ENCODE results near the gene MUC13. TPM values are rescaled to one million over a fixed set of nuclear protein-coding genes. Genes with fewer than 3 reads are reported as not detected.

Gene MUC13
- total RNA-seq, 2 experiments from 2014 or later, result not detected

DNA sequence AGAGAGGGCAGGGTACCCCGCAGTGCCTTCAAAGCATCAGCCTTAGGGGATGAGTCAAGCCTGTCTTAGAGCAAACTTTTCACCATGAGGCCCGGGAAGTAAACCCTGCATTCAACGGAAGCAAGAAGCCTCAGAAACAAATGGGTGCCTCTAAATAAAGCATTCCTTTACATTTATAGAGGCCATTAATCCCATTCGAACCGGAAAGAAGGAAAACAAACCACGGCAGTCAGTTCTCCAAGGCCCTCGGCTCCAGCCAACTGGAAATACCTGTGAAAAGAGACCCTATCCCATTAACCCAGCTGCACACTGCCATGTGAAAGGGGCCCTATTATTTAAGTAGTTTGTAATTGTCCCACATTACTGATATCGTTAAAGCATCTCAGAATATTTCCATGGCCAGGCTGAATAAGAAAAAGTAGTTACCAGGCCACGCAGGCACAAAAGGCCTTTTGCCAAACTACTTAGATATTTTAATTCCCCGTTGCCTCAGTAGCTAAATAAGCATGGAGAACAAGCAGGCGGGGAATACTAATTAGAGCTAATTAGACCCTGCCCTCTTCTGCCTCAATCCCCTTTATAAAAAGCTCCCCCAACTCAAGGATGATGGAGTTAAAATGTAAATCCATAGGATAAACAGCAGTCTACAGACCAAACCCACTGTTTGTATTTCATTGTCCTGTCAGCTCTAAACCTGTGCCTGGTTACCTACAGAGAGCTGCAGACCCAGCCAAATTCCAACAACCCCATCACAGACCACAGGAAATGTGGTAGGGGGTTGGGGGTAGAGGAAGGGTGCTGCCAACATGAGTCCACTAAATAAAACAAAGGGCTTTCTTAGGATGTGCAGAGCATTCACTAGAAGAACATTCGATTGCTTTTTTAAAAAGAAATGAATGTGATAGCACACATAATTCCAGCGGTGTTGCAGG, 51.5 kb downstream of the MUC13 start:
- POLR2A ChIA-PET, result no interaction called here
- BruUV-seq (replicated peaks), result no TSS peak
- Histone ChIP-seq H3K36me3 (ENCODE audit: insufficient read depth, low read length) (no peaks in the 10 kb centered on the region), H3K4me3 (ENCODE audit: low read depth, low read length, poor library complexity, severe bottlenecking) (no peak overlapping the region), H3K9me3 (ENCODE audit: low read length) (no peaks in the 10 kb centered on the region), H3K27ac (ENCODE audit: low read depth, low read length, poor library complexity, severe bottlenecking) (no peak overlapping the region), H3K79me2 (ENCODE audit: insufficient read depth, low read depth, low read length) (no peaks in the 10 kb centered on the region), H2AFZ (ENCODE audit: low read length) (no peak overlapping the region), H3K4me1 (ENCODE audit: insufficient read depth, low read length, poor library complexity, severe bottlenecking) (no peaks in the 10 kb centered on the region), H4K20me1 (ENCODE audit: insufficient read depth, low read length) (no peaks in the 10 kb centered on the region), H3K9me2 (ENCODE audit: insufficient read depth, low read length) (no peaks in the 10 kb centered on the region), H3K4me2 (ENCODE audit: low read length) (no peak overlapping the region)
- TF ChIP-seq, protein P1, sequence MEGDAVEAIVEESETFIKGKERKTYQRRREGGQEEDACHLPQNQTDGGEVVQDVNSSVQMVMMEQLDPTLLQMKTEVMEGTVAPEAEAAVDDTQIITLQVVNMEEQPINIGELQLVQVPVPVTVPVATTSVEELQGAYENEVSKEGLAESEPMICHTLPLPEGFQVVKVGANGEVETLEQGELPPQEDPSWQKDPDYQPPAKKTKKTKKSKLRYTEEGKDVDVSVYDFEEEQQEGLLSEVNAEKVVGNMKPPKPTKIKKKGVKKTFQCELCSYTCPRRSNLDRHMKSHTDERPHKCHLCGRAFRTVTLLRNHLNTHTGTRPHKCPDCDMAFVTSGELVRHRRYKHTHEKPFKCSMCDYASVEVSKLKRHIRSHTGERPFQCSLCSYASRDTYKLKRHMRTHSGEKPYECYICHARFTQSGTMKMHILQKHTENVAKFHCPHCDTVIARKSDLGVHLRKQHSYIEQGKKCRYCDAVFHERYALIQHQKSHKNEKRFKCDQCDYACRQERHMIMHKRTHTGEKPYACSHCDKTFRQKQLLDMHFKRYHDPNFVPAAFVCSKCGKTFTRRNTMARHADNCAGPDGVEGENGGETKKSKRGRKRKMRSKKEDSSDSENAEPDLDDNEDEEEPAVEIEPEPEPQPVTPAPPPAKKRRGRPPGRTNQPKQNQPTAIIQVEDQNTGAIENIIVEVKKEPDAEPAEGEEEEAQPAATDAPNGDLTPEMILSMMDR (conservative IDR thresholded peaks at IDR 0.05; ENCODE audit: low read length), result no peak
- TF ChIP-seq EZH2phosphoT487 (IDR thresholded peaks at IDR 0.05; ENCODE audit: borderline replicate concordance, low read depth, low read length), result no peak
- no peak for DNase-seq (ENCODE audit: low spot score)
- CTCF ChIA-PET (ENCODE audit: unreplicated experiment), result no interaction called here
- intact Hi-C loops (cut with micrococcal nuclease; ENCODE audit: unreplicated experiment), result no loop called here

DNA sequence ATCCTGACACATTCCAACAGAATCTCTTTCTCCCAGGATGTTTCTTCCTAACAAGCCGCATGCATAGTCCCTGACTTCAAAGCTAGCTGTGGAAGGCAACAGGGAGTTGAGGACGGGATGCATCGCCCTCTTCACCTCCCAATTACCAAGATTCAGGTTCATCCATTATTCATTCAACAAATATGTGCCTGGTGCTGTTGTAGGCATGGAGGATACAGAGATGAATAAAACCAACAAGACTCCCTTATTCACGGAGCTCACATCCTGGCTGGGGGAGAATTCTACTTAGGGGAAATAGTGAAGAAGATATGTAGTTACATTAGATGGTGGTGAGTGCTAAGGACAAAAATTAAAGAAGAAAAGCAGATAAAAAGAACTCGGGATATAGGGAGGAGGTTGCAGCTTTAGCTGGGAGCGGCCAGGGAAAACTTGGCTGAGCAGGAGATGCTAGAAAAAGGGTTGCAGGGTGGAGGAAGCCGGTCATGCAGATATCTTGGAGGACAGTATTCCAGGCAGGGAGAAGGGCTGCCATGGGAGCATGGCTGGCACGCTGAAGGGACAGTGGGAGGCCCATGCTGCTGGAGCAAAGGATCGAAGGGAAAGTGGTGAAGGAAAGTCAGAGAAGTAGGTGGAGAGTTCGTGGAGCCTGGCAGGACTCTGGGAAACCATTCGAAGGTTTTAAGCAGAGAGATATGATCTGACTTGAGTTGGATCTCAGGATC, 52.4 kb downstream of the MUC13 start:
- no peak overlapping the region for H3K4me3 ChIP-seq (ENCODE audit: low read depth, low read length, poor library complexity, severe bottlenecking)
- ChIA-PET POLR2A (no interaction called here), CTCF (ENCODE audit: unreplicated experiment) (no interaction called here)
- H3K9me3 ChIP-seq (ENCODE audit: low read length), result no peaks in the 10 kb centered on the region
- no peaks in the 10 kb centered on the region for H3K9me2 ChIP-seq (ENCODE audit: insufficient read depth, low read length)
- H3K36me3 ChIP-seq (ENCODE audit: insufficient read depth, low read length), result no peaks in the 10 kb centered on the region
- no peaks in the 10 kb centered on the region for H3K4me1 ChIP-seq (ENCODE audit: insufficient read depth, low read length, poor library complexity, severe bottlenecking)
- TF ChIP-seq, protein P1 (conservative IDR thresholded peaks at IDR 0.05; ENCODE audit: low read length), result no peak
- no peak for TF ChIP-seq EZH2phosphoT487 (IDR thresholded peaks at IDR 0.05; ENCODE audit: borderline replicate concordance, low read depth, low read length)
- no peak overlapping the region for H3K27ac ChIP-seq (ENCODE audit: low read depth, low read length, poor library complexity, severe bottlenecking)
- intact Hi-C loops (cut with micrococcal nuclease; ENCODE audit: unreplicated experiment), result no loop called here
- BruUV-seq (replicated peaks), result no TSS peak
- no peak for DNase-seq (ENCODE audit: low spot score)
- no peaks in the 10 kb centered on the region for H3K79me2 ChIP-seq (ENCODE audit: insufficient read depth, low read depth, low read length)
- no peaks in the 10 kb centered on the region for H4K20me1 ChIP-seq (ENCODE audit: insufficient read depth, low read length)
- no peak overlapping the region for H2AFZ ChIP-seq (ENCODE audit: low read length)
- no peak overlapping the region for H3K4me2 ChIP-seq (ENCODE audit: low read length)

DNA sequence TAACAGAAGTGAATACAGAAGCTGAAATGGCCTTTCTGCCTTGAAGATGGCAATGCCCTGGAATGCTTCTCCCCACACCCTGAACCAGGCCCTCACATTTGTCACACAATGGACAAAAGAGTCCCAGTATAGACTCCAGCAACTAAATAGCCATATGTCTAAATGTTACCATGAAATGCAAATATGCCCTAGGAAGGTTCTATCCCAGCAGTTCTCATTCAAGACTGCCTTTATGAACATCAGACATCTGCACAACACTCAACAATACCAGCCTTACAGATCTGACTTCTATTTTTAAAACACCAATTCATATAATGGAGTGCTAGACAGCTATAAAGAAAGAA, 55.2 kb downstream of the MUC13 start:
- TF ChIP-seq, protein P1 (conservative IDR thresholded peaks at IDR 0.05; ENCODE audit: low read length), result no peak
- Histone ChIP-seq H3K27ac (ENCODE audit: low read depth, low read length, poor library complexity, severe bottlenecking) (no peak overlapping the region), H3K79me2 (ENCODE audit: insufficient read depth, low read depth, low read length) (no peaks in the 10 kb centered on the region), H3K9me2 (ENCODE audit: insufficient read depth, low read length) (no peaks in the 10 kb centered on the region), H3K4me3 (ENCODE audit: low read depth, low read length, poor library complexity, severe bottlenecking) (no peak overlapping the region), H3K36me3 (ENCODE audit: insufficient read depth, low read length) (no peaks in the 10 kb centered on the region), H2AFZ (ENCODE audit: low read length) (no peak overlapping the region), H3K4me1 (ENCODE audit: insufficient read depth, low read length, poor library complexity, severe bottlenecking) (no peaks in the 10 kb centered on the region), H4K20me1 (ENCODE audit: insufficient read depth, low read length) (no peaks in the 10 kb centered on the region), H3K4me2 (ENCODE audit: low read length) (no peak overlapping the region), H3K9me3 (ENCODE audit: low read length) (no peaks in the 10 kb centered on the region)
- CTCF ChIA-PET (ENCODE audit: unreplicated experiment), result no interaction called here
- no TSS peak for BruUV-seq (replicated peaks)
- no peak for DNase-seq (ENCODE audit: low spot score)
- POLR2A ChIA-PET, result interaction anchor here (0.6 kb wide), 1 partner anchor 93 kb away, joined by 3 read pairs; no protein-coding TSS in a partner anchor
- intact Hi-C loops (cut with micrococcal nuclease; ENCODE audit: unreplicated experiment), result no loop called here
